Measurements from ENCODE around the gene PAPLN. TPM values are rescaled to one million over a fixed set of nuclear protein-coding genes. Genes with fewer than 3 reads are reported as not detected.

The PAPLN gene
- polyA plus RNA-seq, 3 donors = 0.58 to 2.8 (median 0.73) TPM

DNA sequence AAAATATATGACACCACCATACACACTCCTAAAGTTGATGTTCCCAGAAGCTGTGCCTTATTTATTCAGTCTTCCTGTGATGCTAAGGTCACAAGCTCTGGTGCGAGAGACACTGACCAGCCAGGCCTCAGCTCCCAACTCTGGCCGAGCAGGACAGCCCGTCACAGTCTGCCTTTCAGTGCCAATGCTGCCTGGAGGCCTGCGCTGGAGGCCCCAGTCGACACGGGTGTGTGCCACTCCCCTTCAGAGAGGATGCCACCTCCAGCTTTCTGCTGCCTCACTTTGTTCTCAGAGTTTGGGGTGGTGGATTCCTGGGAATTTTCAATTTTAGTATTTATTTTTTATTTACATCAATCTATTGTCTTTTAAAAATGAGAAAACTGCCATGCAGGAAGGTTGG lies 7.3 kb upstream of the PAPLN start:
- TF ChIP-seq, protein P1, sequence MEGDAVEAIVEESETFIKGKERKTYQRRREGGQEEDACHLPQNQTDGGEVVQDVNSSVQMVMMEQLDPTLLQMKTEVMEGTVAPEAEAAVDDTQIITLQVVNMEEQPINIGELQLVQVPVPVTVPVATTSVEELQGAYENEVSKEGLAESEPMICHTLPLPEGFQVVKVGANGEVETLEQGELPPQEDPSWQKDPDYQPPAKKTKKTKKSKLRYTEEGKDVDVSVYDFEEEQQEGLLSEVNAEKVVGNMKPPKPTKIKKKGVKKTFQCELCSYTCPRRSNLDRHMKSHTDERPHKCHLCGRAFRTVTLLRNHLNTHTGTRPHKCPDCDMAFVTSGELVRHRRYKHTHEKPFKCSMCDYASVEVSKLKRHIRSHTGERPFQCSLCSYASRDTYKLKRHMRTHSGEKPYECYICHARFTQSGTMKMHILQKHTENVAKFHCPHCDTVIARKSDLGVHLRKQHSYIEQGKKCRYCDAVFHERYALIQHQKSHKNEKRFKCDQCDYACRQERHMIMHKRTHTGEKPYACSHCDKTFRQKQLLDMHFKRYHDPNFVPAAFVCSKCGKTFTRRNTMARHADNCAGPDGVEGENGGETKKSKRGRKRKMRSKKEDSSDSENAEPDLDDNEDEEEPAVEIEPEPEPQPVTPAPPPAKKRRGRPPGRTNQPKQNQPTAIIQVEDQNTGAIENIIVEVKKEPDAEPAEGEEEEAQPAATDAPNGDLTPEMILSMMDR (IDR thresholded peaks at IDR 0.05) = no peak
- Mint-ChIP-seq H3K27me3 (ENCODE audit: low read depth in 3 of 3) (peaks cover 23 to 36% (median 24%) of the 10 kb centered on the region in 3 donors), H3K27ac (peak overlapping the region in 2 of 7 donors; percentile 62 to 77), H3K4me1 (peaks cover 5% of the 10 kb centered on the region), H3K9me3 (peaks cover 0 to 2% (median 0%) of the 10 kb centered on the region in 7 donors), H3K36me3 (peaks cover 38 to 44% of the 10 kb centered on the region in 2 donors), H3K4me3 (no peak overlapping the region)
- no peak overlapping the region for H2AFZ ChIP-seq (ENCODE audit: insufficient read depth, low read depth, low read length, poor library complexity, severe bottlenecking)
- H3K4me2 ChIP-seq (replicated peaks; ENCODE audit: extremely low read depth, low read length, poor library complexity, severe bottlenecking) = no peak overlapping the region
- H3K4me1 ChIP-seq (ENCODE audit: control insufficient read depth in 1 of 2, insufficient read depth in 2 of 2, low read length in 2 of 2) = no peaks in the 10 kb centered on the region
- H3K27ac ChIP-seq (ENCODE audit: low read depth in 1 of 2, low read length in 2 of 2) = no peak overlapping the region
- H3K4me3 ChIP-seq (replicated peaks in 1 of 3; ENCODE audit: low read depth in 2 of 3, low read length in 3 of 3) = no peak overlapping the region
- DNase-seq = no peak
- peaks cover 33% of the 10 kb centered on the region for H4K20me1 ChIP-seq (ENCODE audit: insufficient read depth, low read length)
- 94% methylated on average over 2 of the region's 6 CpGs for WGBS (ENCODE audit: insufficient coverage)
- H3K36me3 ChIP-seq (replicated peaks in 1 of 2; ENCODE audit: control insufficient read depth in 1 of 2, insufficient read depth in 2 of 2, low read length in 2 of 2) = peaks cover 28 to 43% of the 10 kb centered on the region in 2 donors
- intact Hi-C loops (cut with micrococcal nuclease) = no loop called here
- H3K9me3 ChIP-seq (replicated peaks in 1 of 2; ENCODE audit: control insufficient read depth in 1 of 2, insufficient read depth in 1 of 2, low read length in 2 of 2) = no peaks in the 10 kb centered on the region
- H3K9ac ChIP-seq (ENCODE audit: insufficient read depth, low read length, poor library complexity, severe bottlenecking) = no peak overlapping the region
- H3K27me3 ChIP-seq (ENCODE audit: control insufficient read depth in 2 of 2, insufficient read depth in 2 of 2, low read length in 2 of 2) = peaks cover 15 to 27% of the 10 kb centered on the region in 2 donors
- no peaks in the 10 kb centered on the region for H3K79me2 ChIP-seq (ENCODE audit: insufficient read depth, low read length)

GRCh38 chr14:73231981-73232851 lies 5.1 kb upstream of the PAPLN start:
- Histone ChIP-seq H3K4me1 (ENCODE audit: control insufficient read depth in 1 of 2, insufficient read depth in 2 of 2, low read length in 2 of 2) (peaks cover 5 to 14% of the 10 kb centered on the region in 2 donors), H3K27me3 (ENCODE audit: control insufficient read depth in 2 of 2, insufficient read depth in 2 of 2, low read length in 2 of 2) (peaks cover 28 to 48% of the 10 kb centered on the region in 2 donors)
- H3K4me1 Mint-ChIP-seq = peaks cover 20% of the 10 kb centered on the region

More at GRCh38 chr14:73231981-73232851, 5.1 kb upstream of the PAPLN start:
- TF ChIP-seq, protein P1 (IDR thresholded peaks at IDR 0.05) = peak; percentile 34
- WGBS (ENCODE audit: insufficient coverage) = 71% methylated on average over 10 of the region's 19 CpGs
- H3K9me3 Mint-ChIP-seq = peaks cover 0 to 14% (median 6%) of the 10 kb centered on the region in 7 donors
- H3K36me3 Mint-ChIP-seq = peaks cover 25 to 31% of the 10 kb centered on the region in 2 donors
- H3K79me2 ChIP-seq (ENCODE audit: insufficient read depth, low read length) = no peaks in the 10 kb centered on the region
- H3K9ac ChIP-seq (ENCODE audit: insufficient read depth, low read length, poor library complexity, severe bottlenecking) = no peak overlapping the region
- H3K4me2 ChIP-seq (replicated peaks; ENCODE audit: extremely low read depth, low read length, poor library complexity, severe bottlenecking) = no peak overlapping the region
- peaks cover 45 to 58% (median 46%) of the 10 kb centered on the region in 3 donors for H3K27me3 Mint-ChIP-seq (ENCODE audit: low read depth in 3 of 3)
- H2AFZ ChIP-seq (ENCODE audit: insufficient read depth, low read depth, low read length, poor library complexity, severe bottlenecking) = no peak overlapping the region
- peak overlapping the region in 1 of 2 donors; percentile 19 for H3K4me3 Mint-ChIP-seq
- no peak for DNase-seq
- peaks cover 13 to 23% of the 10 kb centered on the region in 2 donors for H3K36me3 ChIP-seq (replicated peaks in 1 of 2; ENCODE audit: control insufficient read depth in 1 of 2, insufficient read depth in 2 of 2, low read length in 2 of 2)
- no peak overlapping the region for H3K4me3 ChIP-seq (replicated peaks in 1 of 3; ENCODE audit: low read depth in 2 of 3, low read length in 3 of 3)
- no peak overlapping the region for H3K27ac ChIP-seq (ENCODE audit: low read depth in 1 of 2, low read length in 2 of 2)
- H4K20me1 ChIP-seq (ENCODE audit: insufficient read depth, low read length) = peaks cover 14% of the 10 kb centered on the region
- H3K9me3 ChIP-seq (replicated peaks in 1 of 2; ENCODE audit: control insufficient read depth in 1 of 2, insufficient read depth in 1 of 2, low read length in 2 of 2) = no peaks in the 10 kb centered on the region
- no peak overlapping the region for H3K27ac Mint-ChIP-seq
- intact Hi-C loops (cut with micrococcal nuclease) = no loop called here
